Left lung (tissue), 10 donors: ENCODE data around the gene GRAP. TPM values are rescaled to one million over a fixed set of nuclear protein-coding genes. Genes with fewer than 3 reads are reported as not detected.

ENCODE experiments used
- ATAC-seq: fragments of 200-7000 bp; cut with Tn5 transposase; one replicate; pipeline ENCODE4 v1.9.1; 2020; ENCODE audit warnings: moderate library complexity
- DNase-seq, 4 donors: peaks; one replicate each; pipeline ENCODE4 v3.0.0-alpha.2; 2013 to 2020
- H3K27ac ChIP-seq, 2 donors: fragments of 200-600 bp; sonication (generic) in 1 of 2; one replicate each; pipeline versions ENCODE4 v1.5.0 to v1.8.0; 2020 to 2021
- H3K27me3 ChIP-seq, 2 donors: fragments of 200-600 bp; sonication (generic) in 1 of 2; one replicate each; pipeline versions ENCODE4 v1.5.0 to v1.8.0; 2020 to 2021
- H3K36me3 ChIP-seq, 2 donors: fragments of 200-600 bp; sonication (generic) in 1 of 2; one replicate each; pipeline versions ENCODE4 v1.5.0 to v1.8.0; 2020 to 2021
- H3K4me1 ChIP-seq, 2 donors: fragments of 200-600 bp; one replicate each; pipeline ENCODE4 v1.8.0; 2021
- H3K4me3 ChIP-seq, 2 donors: fragments of 200-600 bp; sonication (generic) in 1 of 2; one replicate each; pipeline versions ENCODE4 v1.5.0 to v1.8.0; 2020 to 2021; ENCODE audit warnings: mild to moderate bottlenecking in 1 of 2
- H3K9me3 ChIP-seq, 2 donors: fragments of 200-600 bp; sonication (generic) in 1 of 2; one replicate each; pipeline versions ENCODE4 v1.5.0 to v1.8.0; 2020 to 2021
- CTCF ChIP-seq, 2 donors: fragments of 200-600 bp; sonication (generic) in 1 of 2; IDR thresholded peaks; one replicate each; pipeline versions ENCODE4 v1.5.0 to v1.8.0; 2021; ENCODE audit warnings: antibody characterized with exemption in 2 of 2
- intact Hi-C, 2 donors: fragments of 100-400 bp; cut with DNase I; formaldehyde crosslinking; loops; one replicate each; pipeline versions ENCODE4 v1.11.2 to v1.14.2; 2022
- polyA plus RNA-seq, 6 donors: library from polyadenylated mRNA; unstranded; fragments of 120-200 nt; gene quantifications; one replicate each; pipeline ENCODE4 v1.2.1, GENCODE V29; 2013; ENCODE audit not compliant: insufficient read length in 6 of 6
- total RNA-seq, 2 donors: library from RNA; stranded (reverse); fragmentation: NEBNext Ultra II Directional; extraction: Animal tissue kit (Norgen Biotek cat#: 25700); gene quantifications; one replicate each; pipeline ENCODE4 v1.2.1, GENCODE V29; 2021
- donor health status: DM: no; HTN: yes; CAD: no.
- donor health status: DM: no; HTN: no; CAD: no.

GRAP gene
- total and polyA plus RNA-seq, 8 donors, result 5.4 to 15.7 (median 12.6) TPM

GRCh38 chr17:18984273-18985114, 62.3 kb downstream of the GRAP start:
- H3K27ac ChIP-seq, result no peak overlapping the region
- no peak overlapping the region for H3K4me3 ChIP-seq
- DNase-seq, result peak in 1 of 4 donors; percentile 61
- peaks cover 0 to 29% of the 10 kb centered on the region in 2 donors for H3K36me3 ChIP-seq
- intact Hi-C loops, result no loop called here
- H3K4me1 ChIP-seq, result peaks cover 0 to 4% of the 10 kb centered on the region in 2 donors
- H3K9me3 ChIP-seq, result no peaks in the 10 kb centered on the region
- ATAC-seq, result no peak
- TF ChIP-seq CTCF (IDR thresholded peaks at IDR 0.05), result no peak
- H3K27me3 ChIP-seq, result no peaks in the 10 kb centered on the region

- no peak for TF ChIP-seq CTCF (IDR thresholded peaks at IDR 0.05)
- peak in 2 of 4 donors; percentile 37 to 81 for DNase-seq
- H3K27me3 ChIP-seq, result no peaks in the 10 kb centered on the region
- no peaks in the 10 kb centered on the region for H3K4me1 ChIP-seq
- no peak overlapping the region for H3K27ac ChIP-seq
- peak; percentile 39 for ATAC-seq
- H3K36me3 ChIP-seq, result peaks cover 0 to 55% of the 10 kb centered on the region in 2 donors
- no peaks in the 10 kb centered on the region for H3K9me3 ChIP-seq
- intact Hi-C loops, result no loop called here
- no peak overlapping the region for H3K4me3 ChIP-seq
Measured at GRCh38 chr17:18981642-18982424, 64.9 kb downstream of the GRAP start.

GRCh38 chr17:18981335-18981641, 65.5 kb downstream of the GRAP start:
- intact Hi-C loops, result no loop called here
- peaks cover 0 to 61% of the 10 kb centered on the region in 2 donors for H3K36me3 ChIP-seq
- ATAC-seq (no peak), DNase-seq (no peak)
- no peak for TF ChIP-seq CTCF (IDR thresholded peaks at IDR 0.05)
- no peaks in the 10 kb centered on the region for H3K27me3 ChIP-seq
- H3K9me3 ChIP-seq, result no peaks in the 10 kb centered on the region
- H3K4me3 ChIP-seq, result no peak overlapping the region
- H3K27ac ChIP-seq, result no peak overlapping the region
- H3K4me1 ChIP-seq, result no peaks in the 10 kb centered on the region

- no peak for ATAC-seq
- Histone ChIP-seq H3K27ac (no peak overlapping the region), H3K9me3 (no peaks in the 10 kb centered on the region), H3K4me1 (no peaks in the 10 kb centered on the region), H3K36me3 (peaks cover 0 to 57% of the 10 kb centered on the region in 2 donors), H3K4me3 (no peak overlapping the region), H3K27me3 (no peaks in the 10 kb centered on the region)
- intact Hi-C loops, result no loop called here
- DNase-seq, result no peak
- no peak for TF ChIP-seq CTCF (IDR thresholded peaks at IDR 0.05)
Measured at GRCh38 chr17:18980682-18981334, 65.9 kb downstream of the GRAP start.

GRCh38 chr17:18978655-18979054, 68.1 kb downstream of the GRAP start:
- no peak for ATAC-seq
- no peaks in the 10 kb centered on the region for H3K9me3 ChIP-seq
- no peak overlapping the region for H3K4me3 ChIP-seq
- no peak for TF ChIP-seq CTCF (IDR thresholded peaks at IDR 0.05)
- H3K4me1 ChIP-seq, result no peaks in the 10 kb centered on the region
- DNase-seq, result no peak
- H3K27me3 ChIP-seq, result no peaks in the 10 kb centered on the region
- H3K27ac ChIP-seq, result no peak overlapping the region
- peaks cover 0 to 49% of the 10 kb centered on the region in 2 donors for H3K36me3 ChIP-seq
- intact Hi-C loops, result no loop called here
